Ovary (tissue), 3 donors: ENCODE measurements around the gene TSPEAR.

Source experiments
- EP300 ChIP-seq: sonication (generic); formaldehyde crosslinking; IDR thresholded peaks from one replicate; pipeline ENCODE4 v1.6.1; 2017; ENCODE audit warnings: antibody characterized with exemption
- POLR2A ChIP-seq: fragments of 450-650 bp; IDR thresholded peaks from one replicate; pipeline ENCODE4 v1.6.1; 2017; ENCODE audit warnings: antibody characterized with exemption, mild to moderate bottlenecking, moderate library complexity
- TF ChIP-seq, protein P1 (sequence below), 3 donors: fragments of 450-650 bp in 2 of 3; fragments of 200-600 bp in 1 of 3; IDR thresholded peaks; one replicate each; pipeline versions ENCODE4 v1.5.1 to v1.8.0; 2016 to 2022; ENCODE audit warnings: antibody characterized with exemption in 3 of 3, mild to moderate bottlenecking in 1 of 3
- donor health status: DM: no; HTN: no; CAD: no.

- TF ChIP-seq, protein P1, sequence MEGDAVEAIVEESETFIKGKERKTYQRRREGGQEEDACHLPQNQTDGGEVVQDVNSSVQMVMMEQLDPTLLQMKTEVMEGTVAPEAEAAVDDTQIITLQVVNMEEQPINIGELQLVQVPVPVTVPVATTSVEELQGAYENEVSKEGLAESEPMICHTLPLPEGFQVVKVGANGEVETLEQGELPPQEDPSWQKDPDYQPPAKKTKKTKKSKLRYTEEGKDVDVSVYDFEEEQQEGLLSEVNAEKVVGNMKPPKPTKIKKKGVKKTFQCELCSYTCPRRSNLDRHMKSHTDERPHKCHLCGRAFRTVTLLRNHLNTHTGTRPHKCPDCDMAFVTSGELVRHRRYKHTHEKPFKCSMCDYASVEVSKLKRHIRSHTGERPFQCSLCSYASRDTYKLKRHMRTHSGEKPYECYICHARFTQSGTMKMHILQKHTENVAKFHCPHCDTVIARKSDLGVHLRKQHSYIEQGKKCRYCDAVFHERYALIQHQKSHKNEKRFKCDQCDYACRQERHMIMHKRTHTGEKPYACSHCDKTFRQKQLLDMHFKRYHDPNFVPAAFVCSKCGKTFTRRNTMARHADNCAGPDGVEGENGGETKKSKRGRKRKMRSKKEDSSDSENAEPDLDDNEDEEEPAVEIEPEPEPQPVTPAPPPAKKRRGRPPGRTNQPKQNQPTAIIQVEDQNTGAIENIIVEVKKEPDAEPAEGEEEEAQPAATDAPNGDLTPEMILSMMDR (IDR thresholded peaks at IDR 0.05) = no peak
- TF ChIP-seq POLR2A (no peak), EP300 (no peak)
Measured at GRCh38 chr21:44530903-44531605, 180.3 kb downstream of the TSPEAR start.
